Activated CD8-positive, alpha-beta T cell treated with anti-CD3 and anti-CD28 coated beads for 36 hours (primary cell): ENCODE data around the gene SEZ6L. TPM values are rescaled to one million over a fixed set of nuclear protein-coding genes. Genes with fewer than 3 reads are reported as not detected.
"Not testable (repeated sequence)": the region's sequence is repeated elsewhere in the genome, so short reads cannot be mapped to it uniquely, and the experiment has no call there.

Source experiments
- ATAC-seq: fragments of 200-7000 bp; cut with Tn5 transposase; one replicate; pipeline ENCODE4 v1.10.0; 2021; ENCODE audit warnings: mild to moderate bottlenecking, moderate library complexity
- CTCF ChIA-PET: fragments of 350-600 bp; sonication (Branson Sonifier 250); formaldehyde crosslinking; loops from one replicate; lab custom pipeline; 2021; ENCODE audit warnings: antibody characterized with exemption; lab: Charles Lee
- POLR2A ChIA-PET: fragments of 350-600 bp; sonication (Branson Sonifier 250); formaldehyde crosslinking; loops from one replicate; lab custom pipeline; 2021; ENCODE audit warnings: antibody characterized with exemption; lab: Charles Lee
- DNase-seq: peaks from one replicate; pipeline ENCODE4 v3.0.0-alpha.2; 2020
- H3K27ac Mint-ChIP-seq: one replicate; pipeline ENCODE4 v1.8.0; 2021; ENCODE audit warnings: mild to moderate bottlenecking, mixed read lengths
- H3K27me3 Mint-ChIP-seq: one replicate; pipeline ENCODE4 v1.8.0; 2021; ENCODE audit warnings: mixed read lengths
- H3K36me3 Mint-ChIP-seq: one replicate; pipeline ENCODE4 v1.8.0; 2021; ENCODE audit warnings: low read depth, mixed read lengths
- H3K4me1 Mint-ChIP-seq: one replicate; pipeline ENCODE4 v1.8.0; 2021; ENCODE audit warnings: low read depth, mixed read lengths
- H3K4me3 Mint-ChIP-seq: one replicate; pipeline ENCODE4 v1.8.0; 2021; ENCODE audit warnings: mild to moderate bottlenecking, moderate library complexity, mixed read lengths
- H3K9me3 Mint-ChIP-seq: one replicate; pipeline ENCODE4 v1.8.0; 2021; ENCODE audit warnings: mixed read lengths
- intact Hi-C: fragments of 100-400 bp; cut with micrococcal nuclease; formaldehyde crosslinking; loops from one replicate; pipeline ENCODE4 v1.10.0; 2022
- total RNA-seq, 2 experiments: library from RNA; stranded (reverse); gene quantifications; one replicate each; pipeline ENCODE4 v1.2.3, GENCODE V29; 2021
- TF ChIP-seq, protein P1 (sequence below): fragments of 200-600 bp; IDR thresholded peaks from one replicate; pipeline ENCODE4 v1.8.0; 2022; ENCODE audit warnings: antibody characterized with exemption, mild to moderate bottlenecking

The SEZ6L gene
- total RNA-seq, 2 experiments from 2014 or later: not detected

DNA sequence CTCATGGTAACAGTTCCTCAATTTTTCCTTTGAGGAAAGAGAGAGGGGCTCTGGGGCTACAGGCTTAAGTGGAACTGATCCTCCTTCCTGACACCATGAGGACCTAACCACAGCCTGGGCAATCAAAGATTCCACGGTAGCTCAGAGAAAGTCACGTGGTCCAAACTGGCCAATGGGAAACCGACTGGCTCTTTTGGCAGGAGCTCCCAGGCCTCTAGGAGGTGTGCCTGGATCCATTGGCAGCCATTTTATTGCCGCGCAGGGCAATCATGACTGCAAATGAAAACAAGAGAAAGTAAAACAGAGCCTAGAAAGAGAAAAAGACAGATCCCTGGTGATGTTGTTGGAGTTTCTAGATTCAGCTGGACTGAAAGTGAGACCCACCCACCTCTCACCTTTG is 232.5 kb downstream of the SEZ6L start:
- Mint-ChIP-seq H3K4me1 (peaks cover 12% of the 10 kb centered on the region), H3K27ac (no peak overlapping the region), H3K27me3 (peaks cover 6% of the 10 kb centered on the region), H3K4me3 (no peak overlapping the region), H3K9me3 (no peaks in the 10 kb centered on the region), H3K36me3 (no peaks in the 10 kb centered on the region)
- intact Hi-C loops: no loop called here
- ChIA-PET POLR2A (interaction anchor here (1.1 to 1.2 kb wide), 2 partner anchors 21 to 50 kb away, joined by 3 to 4 read pairs; no protein-coding TSS in a partner anchor), CTCF (interaction anchor here (0.7 to 6.7 kb wide), 4 partner anchors 21 to 60 kb away, joined by 3 to 56 read pairs (median 3); no protein-coding TSS in a partner anchor)
- TF ChIP-seq, protein P1, sequence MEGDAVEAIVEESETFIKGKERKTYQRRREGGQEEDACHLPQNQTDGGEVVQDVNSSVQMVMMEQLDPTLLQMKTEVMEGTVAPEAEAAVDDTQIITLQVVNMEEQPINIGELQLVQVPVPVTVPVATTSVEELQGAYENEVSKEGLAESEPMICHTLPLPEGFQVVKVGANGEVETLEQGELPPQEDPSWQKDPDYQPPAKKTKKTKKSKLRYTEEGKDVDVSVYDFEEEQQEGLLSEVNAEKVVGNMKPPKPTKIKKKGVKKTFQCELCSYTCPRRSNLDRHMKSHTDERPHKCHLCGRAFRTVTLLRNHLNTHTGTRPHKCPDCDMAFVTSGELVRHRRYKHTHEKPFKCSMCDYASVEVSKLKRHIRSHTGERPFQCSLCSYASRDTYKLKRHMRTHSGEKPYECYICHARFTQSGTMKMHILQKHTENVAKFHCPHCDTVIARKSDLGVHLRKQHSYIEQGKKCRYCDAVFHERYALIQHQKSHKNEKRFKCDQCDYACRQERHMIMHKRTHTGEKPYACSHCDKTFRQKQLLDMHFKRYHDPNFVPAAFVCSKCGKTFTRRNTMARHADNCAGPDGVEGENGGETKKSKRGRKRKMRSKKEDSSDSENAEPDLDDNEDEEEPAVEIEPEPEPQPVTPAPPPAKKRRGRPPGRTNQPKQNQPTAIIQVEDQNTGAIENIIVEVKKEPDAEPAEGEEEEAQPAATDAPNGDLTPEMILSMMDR: no peak
- DNase-seq (no peak), ATAC-seq (no peak)

- TF ChIP-seq, protein P1: no peak
- H3K27me3 Mint-ChIP-seq: peaks cover 6% of the 10 kb centered on the region
- ChIA-PET CTCF (interaction anchor here (1.0 to 2.0 kb wide), 6 partner anchors 10 to 57 kb away, joined by 3 to 12 read pairs (median 5); no protein-coding TSS in a partner anchor), POLR2A (interaction anchor here (1.4 kb wide), 1 partner anchor 26 kb away, joined by 5 read pairs; no protein-coding TSS in a partner anchor)
- no peaks in the 10 kb centered on the region for H3K9me3 Mint-ChIP-seq
- ATAC-seq (no peak), DNase-seq (no peak)
- intact Hi-C loops: no loop called here
- H3K36me3 Mint-ChIP-seq: no peaks in the 10 kb centered on the region
- H3K4me3 Mint-ChIP-seq: no peak overlapping the region
- H3K27ac Mint-ChIP-seq: no peak overlapping the region
- H3K4me1 Mint-ChIP-seq: peaks cover 12% of the 10 kb centered on the region
These were observed 235.7 kb downstream of the SEZ6L start for GRCh38 chr22:26404851-26405421.

DNA sequence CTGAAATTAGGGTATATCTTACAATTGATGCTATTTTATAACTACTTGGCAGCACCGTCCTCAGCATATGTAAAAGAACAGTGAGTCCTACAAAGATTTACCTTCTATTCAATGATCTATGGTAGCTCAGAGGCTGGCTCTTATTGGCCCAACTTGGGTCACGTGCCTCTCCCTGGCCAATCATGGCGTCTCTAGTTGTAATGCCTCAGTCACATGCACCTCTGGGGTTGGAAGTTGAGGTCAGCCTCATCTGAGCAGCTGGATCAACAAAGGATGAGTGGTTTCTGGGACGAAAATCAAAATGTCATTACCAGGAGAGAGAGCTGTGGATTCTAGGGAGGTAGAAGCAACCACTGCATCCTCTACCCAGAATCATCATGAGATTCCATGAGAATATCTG is 236.9 kb downstream of the SEZ6L start:
- DNase-seq: peak; percentile 9
- TF ChIP-seq, protein P1: no peak
- Mint-ChIP-seq H3K4me3 (no peak overlapping the region), H3K4me1 (peaks cover 12% of the 10 kb centered on the region), H3K9me3 (no peaks in the 10 kb centered on the region), H3K36me3 (no peaks in the 10 kb centered on the region), H3K27ac (no peak overlapping the region), H3K27me3 (peaks cover 6% of the 10 kb centered on the region)
- ChIA-PET CTCF (interaction anchor here (1.2 to 2.0 kb wide), 4 partner anchors 12 to 56 kb away, joined by 3 to 12 read pairs (median 6); no protein-coding TSS in a partner anchor), POLR2A (interaction anchor here (1.4 kb wide), 1 partner anchor 25 kb away, joined by 5 read pairs; no protein-coding TSS in a partner anchor)
- ATAC-seq: no peak
- intact Hi-C loops: no loop called here

DNA sequence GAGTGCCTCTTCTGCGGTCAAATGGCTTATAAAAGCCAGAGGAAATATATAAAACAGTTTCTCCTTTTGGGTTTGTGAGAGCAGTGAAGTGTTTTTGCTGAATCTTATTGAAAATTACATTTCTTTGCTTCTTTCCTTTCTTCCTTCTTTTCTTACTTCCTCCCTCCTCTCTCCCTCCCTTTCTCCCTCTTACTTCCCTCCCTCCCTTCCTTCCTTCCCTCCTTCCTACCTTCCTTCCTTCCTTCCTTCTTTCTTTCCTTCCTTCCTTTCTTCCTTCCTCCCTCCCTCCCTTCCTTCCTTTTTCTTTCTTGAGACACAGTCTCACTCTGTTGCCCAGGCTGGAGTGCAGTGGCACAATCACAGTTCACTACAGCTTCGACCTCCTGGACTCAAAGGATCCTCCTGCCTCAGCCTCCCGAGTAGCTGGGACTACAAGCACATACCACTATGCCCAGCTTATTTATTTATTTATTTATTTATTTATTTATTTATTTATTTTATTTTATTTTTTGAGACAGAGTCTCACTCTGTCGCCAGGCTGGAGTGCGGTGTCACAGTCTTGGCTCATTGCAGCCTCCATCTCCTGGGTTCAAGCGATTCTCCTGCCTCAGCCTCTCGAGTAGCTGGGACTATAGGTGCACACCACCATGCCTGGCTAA is 239.4 kb downstream of the SEZ6L start:
- intact Hi-C loops, H3K9me3 Mint-ChIP-seq, H3K36me3 Mint-ChIP-seq, H3K27me3 Mint-ChIP-seq, H3K4me3 Mint-ChIP-seq, POLR2A ChIA-PET, H3K27ac Mint-ChIP-seq, ATAC-seq, H3K4me1 Mint-ChIP-seq, DNase-seq: not testable (repeated sequence)
- CTCF ChIA-PET: interaction anchor here (2.0 kb wide), 1 partner anchor 14 kb away, joined by 4 read pairs; no protein-coding TSS in a partner anchor

DNA sequence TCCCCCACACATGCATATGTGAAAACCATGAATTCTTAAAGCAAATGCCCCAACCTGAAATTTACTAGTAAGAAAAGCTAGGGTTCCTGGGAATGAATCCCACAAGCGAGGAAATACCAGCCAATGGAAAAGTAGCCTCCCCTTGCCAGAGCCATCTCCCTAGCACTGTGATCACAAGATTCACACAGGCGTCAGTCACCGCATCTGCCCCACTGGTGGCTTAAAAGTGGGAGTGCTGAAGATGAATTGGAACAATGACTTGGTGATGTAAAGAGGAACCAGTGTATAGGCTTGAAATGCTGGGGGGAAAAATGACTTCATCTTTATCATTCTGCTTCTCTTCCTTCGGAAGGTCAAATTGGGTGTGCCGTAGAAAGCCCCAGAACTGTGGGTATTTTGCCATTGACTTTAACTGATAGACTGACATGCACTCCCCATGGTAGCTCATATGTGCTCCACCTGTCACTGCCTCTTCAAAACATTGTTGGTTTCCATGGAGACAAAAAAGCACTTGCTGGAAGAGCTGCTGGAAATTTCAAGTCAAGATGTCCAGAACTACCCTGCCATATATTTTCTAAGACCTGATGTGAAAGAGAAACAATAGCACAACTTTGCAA is 240.6 kb downstream of the SEZ6L start:
- ATAC-seq (no peak), DNase-seq (no peak)
- ChIA-PET CTCF (interaction anchor here (2.0 kb wide), 1 partner anchor 15 kb away, joined by 4 read pairs; no protein-coding TSS in a partner anchor), POLR2A (interaction anchor here (1.0 to 1.3 kb wide), 2 partner anchors 14 to 19 kb away, joined by 4 read pairs; no protein-coding TSS in a partner anchor)
- Mint-ChIP-seq H3K27ac (no peak overlapping the region), H3K27me3 (peaks cover 2% of the 10 kb centered on the region), H3K9me3 (no peaks in the 10 kb centered on the region), H3K4me1 (peaks cover under 1% of the 10 kb centered on the region), H3K36me3 (no peaks in the 10 kb centered on the region), H3K4me3 (no peak overlapping the region)
- TF ChIP-seq, protein P1: no peak
- intact Hi-C loops: no loop called here
